GM23338 (cell line): ENCODE measurements around the gene TRPM1. TPM values are rescaled to one million over a fixed set of nuclear protein-coding genes. Genes with fewer than 3 reads are reported as not detected.

Source experiments
- ATAC-seq: fragments of 200-7000 bp; cut with Tn5 transposase; 3 replicates; pipeline ENCODE4 v1.9.1; 2020
- DNase-seq: peaks from one replicate; pipeline ENCODE4 v3.0.0-alpha.2; 2015; ENCODE audit warnings: low spot score
- H2AFZ ChIP-seq: fragments of 200-600 bp; sonication (generic); 2 replicates; pipeline ENCODE4 v1.8.0; 2016; ENCODE audit warnings: antibody characterized with exemption, mild to moderate bottlenecking, moderate library complexity
- H3F3A ChIP-seq: fragments of 200-600 bp; sonication (generic); replicated peaks from 2 replicates; pipeline ENCODE4 v1.8.0; 2017; ENCODE audit warnings: antibody characterized with exemption, mixed run types, low read depth
- H3K27ac ChIP-seq: fragments of 200-600 bp; sonication (generic); 2 replicates; pipeline ENCODE4 v1.6.1; 2016; ENCODE audit warnings: low read depth
- H3K27me3 ChIP-seq: fragments of 200-600 bp; sonication (generic); 2 replicates; pipeline ENCODE4 v1.8.0; 2016; ENCODE audit warnings: mild to moderate bottlenecking, mixed run types, moderate library complexity; ENCODE audit not compliant: insufficient read depth
- H3K36me3 ChIP-seq: fragments of 200-600 bp; sonication (generic); 2 replicates; pipeline ENCODE4 v1.8.0; 2016; ENCODE audit warnings: mild to moderate bottlenecking; ENCODE audit not compliant: insufficient read depth
- H3K4me1 ChIP-seq: fragments of 200-600 bp; sonication (generic); 2 replicates; pipeline ENCODE4 v1.8.0; 2016; ENCODE audit warnings: mild to moderate bottlenecking, moderate library complexity; ENCODE audit not compliant: insufficient read depth
- H3K4me2 ChIP-seq: fragments of 200-600 bp; sonication (generic); 2 replicates; pipeline ENCODE4 v1.7.1; 2017; ENCODE audit warnings: mixed run types
- H3K4me3 ChIP-seq: fragments of 200-600 bp; sonication (generic); 2 replicates; pipeline ENCODE4 v1.6.1; 2016; ENCODE audit warnings: mixed run types
- H3K79me2 ChIP-seq: fragments of 200-600 bp; sonication (generic); replicated peaks from 2 replicates; pipeline ENCODE4 v1.8.0; 2017; ENCODE audit warnings: mild to moderate bottlenecking; ENCODE audit not compliant: insufficient read depth
- H3K9me2 ChIP-seq: fragments of 200-600 bp; sonication (generic); 2 replicates; pipeline ENCODE4 v1.8.0; 2017; ENCODE audit not compliant: insufficient read depth
- H4K20me1 ChIP-seq: fragments of 200-600 bp; sonication (generic); replicated peaks from 2 replicates; pipeline ENCODE4 v1.8.0; 2017; ENCODE audit warnings: mild to moderate bottlenecking; ENCODE audit not compliant: insufficient read depth
- H3K27ac Mint-ChIP-seq: 2 replicates; pipeline ENCODE4 v1.8.0; 2020; ENCODE audit warnings: inconsistent platforms, mild to moderate bottlenecking, moderate library complexity, mixed read lengths
- H3K27me3 Mint-ChIP-seq: 3 replicates; pipeline ENCODE4 v1.8.0; 2022; ENCODE audit warnings: low read depth, mild to moderate bottlenecking, moderate library complexity, mixed read lengths, inconsistent platforms; ENCODE audit not compliant: insufficient read depth, poor library complexity
- H3K36me3 Mint-ChIP-seq: 3 replicates; pipeline ENCODE4 v1.8.0; 2021; ENCODE audit warnings: low read depth, mild to moderate bottlenecking, inconsistent platforms, moderate library complexity, mixed read lengths
- H3K4me1 Mint-ChIP-seq: 3 replicates; pipeline ENCODE4 v1.8.0; 2020; ENCODE audit warnings: mild to moderate bottlenecking, inconsistent platforms, mixed read lengths
- H3K4me3 Mint-ChIP-seq: 3 replicates; pipeline ENCODE4 v1.8.0; 2021; ENCODE audit warnings: moderate library complexity, mild to moderate bottlenecking, inconsistent platforms, mixed read lengths
- H3K9me3 Mint-ChIP-seq: 3 replicates; pipeline ENCODE4 v1.8.0; 2020; ENCODE audit warnings: moderate library complexity, mild to moderate bottlenecking, inconsistent platforms, mixed read lengths
- CREB1 ChIP-seq: fragments of 250-450 bp; sonication (Bioruptor Pico); IDR thresholded peaks from 2 replicates; pipeline ENCODE4 v1.5.0; 2020; ENCODE audit warnings: low read depth, mild to moderate bottlenecking, moderate library complexity
- CTCF ChIP-seq, 2 experiments: fragments of 200-600 bp in 1 of 2; sonication (generic) in 1 of 2; conservative IDR thresholded peaks; 2 replicates each; pipeline versions ENCODE4 v1.5.1 to v1.6.1; 2016 to 2017; ENCODE audit warnings: antibody characterized with exemption in 2 of 2, low read depth in 2 of 2, mild to moderate bottlenecking in 2 of 2, moderate library complexity in 1 of 2
- EZH2 ChIP-seq: fragments of 200-600 bp; sonication (generic); IDR thresholded peaks from one replicate; pipeline ENCODE4 v1.8.0; 2017; ENCODE audit warnings: antibody characterized with exemption, mild to moderate bottlenecking, low read depth; ENCODE audit not compliant: unreplicated experiment
- JUNB ChIP-seq: IDR thresholded peaks from one replicate; pipeline ENCODE4 v1.6.1; 2016; ENCODE audit warnings: antibody characterized with exemption; ENCODE audit not compliant: unreplicated experiment
- NANOG ChIP-seq: IDR thresholded peaks from 2 replicates; pipeline ENCODE4 v1.6.1; 2016; ENCODE audit warnings: antibody characterized with exemption, borderline replicate concordance
- POLR2AphosphoS5 ChIP-seq: IDR thresholded peaks from 2 replicates; pipeline ENCODE4 v1.6.1; 2016; ENCODE audit warnings: antibody characterized with exemption, low read depth
- STAT1 ChIP-seq: IDR thresholded peaks from one replicate; pipeline ENCODE4 v1.6.1; 2016; ENCODE audit warnings: antibody characterized with exemption; ENCODE audit not compliant: unreplicated experiment
- ZNF331 ChIP-seq: fragments of 250-450 bp; sonication (Bioruptor Pico); IDR thresholded peaks from 2 replicates; pipeline ENCODE4 v1.5.0; 2020; ENCODE audit warnings: low read depth, mild to moderate bottlenecking, moderate library complexity
- polyA plus RNA-seq: library from polyadenylated mRNA; unstranded; fragments of >200 nt; fragmentation: Nextera tagmentation; extraction: Ambion mirVana; gene quantifications from 2 replicates; pipeline ENCODE4 v1.2.1, GENCODE V29; 2016
- total RNA-seq: library from RNA; depleted of rRNA; stranded (reverse); fragments of >200 nt; shearing (Covaris generic); gene quantifications from 2 replicates; pipeline ENCODE4 v1.2.3, GENCODE V29; 2014
- TF ChIP-seq, protein P1 (sequence below): IDR thresholded peaks from 2 replicates; pipeline ENCODE4 v1.6.1; 2016; ENCODE audit warnings: antibody characterized with exemption
- TF ChIP-seq, protein P2 (sequence below): IDR thresholded peaks from one replicate; pipeline ENCODE4 v1.6.1; 2018; ENCODE audit warnings: antibody characterized with exemption; ENCODE audit not compliant: unreplicated experiment

TRPM1 gene
- total and polyA plus RNA-seq, 2 experiments from 2014 or later, result 0.19 TPM; not detected in 1

DNA sequence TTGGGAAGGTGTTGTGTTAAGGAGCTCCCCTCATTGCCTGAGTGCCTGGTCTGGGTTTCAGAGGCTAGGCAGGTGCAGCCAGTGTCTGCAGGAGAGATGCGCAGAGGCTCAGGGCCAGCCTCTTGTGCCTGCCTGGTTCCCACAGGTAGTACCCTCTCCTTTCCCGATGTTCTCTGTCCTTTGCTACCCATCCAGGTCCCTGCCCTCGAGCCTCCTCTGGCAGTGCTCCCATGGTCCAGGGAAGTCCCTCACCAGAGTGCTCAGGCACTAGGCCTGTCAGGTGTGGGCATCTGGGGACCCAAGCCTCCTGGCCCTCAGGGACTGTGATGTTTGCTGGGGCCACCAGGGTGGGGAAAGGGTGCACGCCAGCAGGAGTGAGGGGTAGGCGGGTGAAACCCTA, 5.0 kb downstream of the TRPM1 start:
- no peak for ATAC-seq
- no peak for DNase-seq
- H3K4me3 Mint-ChIP-seq, result no peak overlapping the region
- H3K9me2 ChIP-seq, result no peaks in the 10 kb centered on the region
- H3K79me2 ChIP-seq, result no peaks in the 10 kb centered on the region
- no peak overlapping the region for H3K27ac ChIP-seq
- H4K20me1 ChIP-seq, result no peaks in the 10 kb centered on the region
- H3F3A ChIP-seq, result no peaks in the 10 kb centered on the region
- H3K9me3 Mint-ChIP-seq, result no peaks in the 10 kb centered on the region
- no peaks in the 10 kb centered on the region for H3K36me3 Mint-ChIP-seq
- H3K4me2 ChIP-seq, result no peak overlapping the region
- H3K36me3 ChIP-seq, result no peaks in the 10 kb centered on the region
- H3K27me3 Mint-ChIP-seq, result peaks cover 7% of the 10 kb centered on the region
- no peak overlapping the region for H3K27ac Mint-ChIP-seq
- peaks cover 17% of the 10 kb centered on the region for H3K4me1 Mint-ChIP-seq
- H3K4me1 ChIP-seq, result peaks cover 19% of the 10 kb centered on the region
- peak overlapping the region; percentile 76; the same call in 1 of the 2 replicates for H2AFZ ChIP-seq
- no peak overlapping the region for H3K4me3 ChIP-seq
- no peaks in the 10 kb centered on the region for H3K27me3 ChIP-seq
- no peak for TF ChIP-seq STAT1

- no peak overlapping the region; the same call in 1 of the 2 replicates for H2AFZ ChIP-seq
- Mint-ChIP-seq H3K36me3 (no peaks in the 10 kb centered on the region), H3K4me1 (no peaks in the 10 kb centered on the region), H3K27me3 (peaks cover 1% of the 10 kb centered on the region), H3K9me3 (0 out of 3 replicates have a peak, but pooled peaks cover 3% of the 10 kb centered on the region), H3K27ac (peak overlapping the region; percentile 38; the same call in 1 of the 2 replicates), H3K4me3 (no peak overlapping the region)
- DNase-seq (no peak), ATAC-seq (no peak)
- no peak overlapping the region for H3K27ac ChIP-seq
- H3K4me2 ChIP-seq, result no peak overlapping the region
- no peaks in the 10 kb centered on the region for H3K4me1 ChIP-seq
- H3K36me3 ChIP-seq, result no peaks in the 10 kb centered on the region
- no peaks in the 10 kb centered on the region for H3F3A ChIP-seq
- no peaks in the 10 kb centered on the region for H4K20me1 ChIP-seq
- H3K27me3 ChIP-seq, result no peaks in the 10 kb centered on the region
- no peaks in the 10 kb centered on the region for H3K9me2 ChIP-seq
- no peak overlapping the region for H3K4me3 ChIP-seq
- H3K79me2 ChIP-seq, result no peaks in the 10 kb centered on the region
- TF ChIP-seq EZH2 (no peak), CREB1 (CRISPR knock-in tag) (no peak), ZNF331 (CRISPR knock-in tag) (no peak), POLR2AphosphoS5 (no peak), NANOG (no peak), CTCF (conservative IDR thresholded peaks at IDR 0.05; ENCODE audit: low read depth in 2 of 2) (no peak), STAT1 (no peak), JUNB (no peak)
- TF ChIP-seq, protein P1, sequence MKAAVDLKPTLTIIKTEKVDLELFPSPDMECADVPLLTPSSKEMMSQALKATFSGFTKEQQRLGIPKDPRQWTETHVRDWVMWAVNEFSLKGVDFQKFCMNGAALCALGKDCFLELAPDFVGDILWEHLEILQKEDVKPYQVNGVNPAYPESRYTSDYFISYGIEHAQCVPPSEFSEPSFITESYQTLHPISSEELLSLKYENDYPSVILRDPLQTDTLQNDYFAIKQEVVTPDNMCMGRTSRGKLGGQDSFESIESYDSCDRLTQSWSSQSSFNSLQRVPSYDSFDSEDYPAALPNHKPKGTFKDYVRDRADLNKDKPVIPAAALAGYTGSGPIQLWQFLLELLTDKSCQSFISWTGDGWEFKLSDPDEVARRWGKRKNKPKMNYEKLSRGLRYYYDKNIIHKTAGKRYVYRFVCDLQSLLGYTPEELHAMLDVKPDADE, result no peak
- TF ChIP-seq, protein P2, sequence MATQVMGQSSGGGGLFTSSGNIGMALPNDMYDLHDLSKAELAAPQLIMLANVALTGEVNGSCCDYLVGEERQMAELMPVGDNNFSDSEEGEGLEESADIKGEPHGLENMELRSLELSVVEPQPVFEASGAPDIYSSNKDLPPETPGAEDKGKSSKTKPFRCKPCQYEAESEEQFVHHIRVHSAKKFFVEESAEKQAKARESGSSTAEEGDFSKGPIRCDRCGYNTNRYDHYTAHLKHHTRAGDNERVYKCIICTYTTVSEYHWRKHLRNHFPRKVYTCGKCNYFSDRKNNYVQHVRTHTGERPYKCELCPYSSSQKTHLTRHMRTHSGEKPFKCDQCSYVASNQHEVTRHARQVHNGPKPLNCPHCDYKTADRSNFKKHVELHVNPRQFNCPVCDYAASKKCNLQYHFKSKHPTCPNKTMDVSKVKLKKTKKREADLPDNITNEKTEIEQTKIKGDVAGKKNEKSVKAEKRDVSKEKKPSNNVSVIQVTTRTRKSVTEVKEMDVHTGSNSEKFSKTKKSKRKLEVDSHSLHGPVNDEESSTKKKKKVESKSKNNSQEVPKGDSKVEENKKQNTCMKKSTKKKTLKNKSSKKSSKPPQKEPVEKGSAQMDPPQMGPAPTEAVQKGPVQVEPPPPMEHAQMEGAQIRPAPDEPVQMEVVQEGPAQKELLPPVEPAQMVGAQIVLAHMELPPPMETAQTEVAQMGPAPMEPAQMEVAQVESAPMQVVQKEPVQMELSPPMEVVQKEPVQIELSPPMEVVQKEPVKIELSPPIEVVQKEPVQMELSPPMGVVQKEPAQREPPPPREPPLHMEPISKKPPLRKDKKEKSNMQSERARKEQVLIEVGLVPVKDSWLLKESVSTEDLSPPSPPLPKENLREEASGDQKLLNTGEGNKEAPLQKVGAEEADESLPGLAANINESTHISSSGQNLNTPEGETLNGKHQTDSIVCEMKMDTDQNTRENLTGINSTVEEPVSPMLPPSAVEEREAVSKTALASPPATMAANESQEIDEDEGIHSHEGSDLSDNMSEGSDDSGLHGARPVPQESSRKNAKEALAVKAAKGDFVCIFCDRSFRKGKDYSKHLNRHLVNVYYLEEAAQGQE, result no peak
Measured at GRCh38 chr15:31091481-31091880, 10.0 kb downstream of the TRPM1 start.
